Effector memory CD8-positive, alpha-beta T cell (primary cell): ENCODE results near the gene ANO9.

ENCODE experiments used
- ATAC-seq: fragments of 150-1000 bp; cut with Tn5 transposase; replicated peaks from 2 replicates; pipeline ENCODE4 v1.10.0; 2021; ENCODE audit warnings: mild to moderate bottlenecking, moderate library complexity
- DNase-seq, 3 experiments: peaks; one replicate each; pipeline ENCODE4 v3.0.0; 2021
- H3K27ac Mint-ChIP-seq, 2 donors: one replicate each; pipeline ENCODE4 v1.8.0; 2022; ENCODE audit warnings: mild to moderate bottlenecking in 2 of 2, mixed read lengths in 2 of 2, moderate library complexity in 2 of 2
- H3K27me3 Mint-ChIP-seq, 2 donors: one replicate each; pipeline ENCODE4 v1.8.0; 2022; ENCODE audit warnings: mixed read lengths in 2 of 2
- H3K36me3 Mint-ChIP-seq: one replicate; pipeline ENCODE4 v1.8.0; 2022; ENCODE audit warnings: mild to moderate bottlenecking, moderate library complexity, mixed read lengths; ENCODE audit not compliant: insufficient read depth
- H3K4me1 Mint-ChIP-seq, 2 donors: one replicate each; pipeline ENCODE4 v1.8.0; 2022; ENCODE audit warnings: low read depth in 2 of 2, mixed read lengths in 2 of 2
- H3K4me3 Mint-ChIP-seq, 2 donors: one replicate each; pipeline ENCODE4 v1.8.0; 2022; ENCODE audit warnings: mild to moderate bottlenecking in 2 of 2, mixed read lengths in 2 of 2, moderate library complexity in 2 of 2
- H3K9me3 Mint-ChIP-seq, 2 donors: one replicate each; pipeline ENCODE4 v1.8.0; 2022; ENCODE audit warnings: mixed read lengths in 2 of 2

Gene ANO9

GRCh38 chr11:377174-377865, 64.5 kb downstream of the ANO9 start:
- Mint-ChIP-seq H3K9me3 (no peaks in the 10 kb centered on the region), H3K4me1 (peaks cover 8 to 9% of the 10 kb centered on the region in 2 donors), H3K4me3 (no peak overlapping the region), H3K36me3 (no peaks in the 10 kb centered on the region), H3K27me3 (peaks cover 13 to 21% of the 10 kb centered on the region in 2 donors), H3K27ac (no peak overlapping the region)
- DNase-seq (no peak), ATAC-seq (no peak)

GRCh38 chr11:376531-377173, 65.2 kb downstream of the ANO9 start:
- no peaks in the 10 kb centered on the region for H3K36me3 Mint-ChIP-seq
- DNase-seq (no peak), ATAC-seq (no peak)
- no peak overlapping the region for H3K4me3 Mint-ChIP-seq
- no peak overlapping the region for H3K27ac Mint-ChIP-seq
- peaks cover 13 to 21% of the 10 kb centered on the region in 2 donors for H3K27me3 Mint-ChIP-seq
- peaks cover 6 to 8% of the 10 kb centered on the region in 2 donors for H3K4me1 Mint-ChIP-seq
- H3K9me3 Mint-ChIP-seq: no peaks in the 10 kb centered on the region

- Mint-ChIP-seq H3K4me3 (no peak overlapping the region), H3K4me1 (peaks cover 10 to 11% of the 10 kb centered on the region in 2 donors), H3K27me3 (peaks cover 16 to 34% of the 10 kb centered on the region in 2 donors), H3K9me3 (no peaks in the 10 kb centered on the region), H3K27ac (peak overlapping the region in 1 of 2 donors; percentile 28), H3K36me3 (no peaks in the 10 kb centered on the region)
- DNase-seq (no peak), ATAC-seq (no peak)
Observed at GRCh38 chr11:375065-376025, 66.5 kb downstream of the ANO9 start.

- no peak overlapping the region for H3K4me3 Mint-ChIP-seq
- DNase-seq (no peak), ATAC-seq (no peak)
- H3K27me3 Mint-ChIP-seq: peaks cover 19 to 37% of the 10 kb centered on the region in 2 donors
- H3K4me1 Mint-ChIP-seq: peaks cover 10 to 11% of the 10 kb centered on the region in 2 donors
- peak overlapping the region; percentile 94 to 95 for H3K27ac Mint-ChIP-seq
- H3K36me3 Mint-ChIP-seq: no peaks in the 10 kb centered on the region
- no peaks in the 10 kb centered on the region for H3K9me3 Mint-ChIP-seq
Observed at GRCh38 chr11:373716-374551, 67.9 kb downstream of the ANO9 start.

- DNase-seq: no peak
- Mint-ChIP-seq H3K4me3 (no peak overlapping the region), H3K36me3 (no peaks in the 10 kb centered on the region), H3K27ac (no peak overlapping the region), H3K4me1 (peaks cover 12 to 16% of the 10 kb centered on the region in 2 donors), H3K27me3 (peaks cover 18 to 37% of the 10 kb centered on the region in 2 donors), H3K9me3 (no peaks in the 10 kb centered on the region)
- ATAC-seq: no peak
Observed at GRCh38 chr11:372809-373715, 68.7 kb downstream of the ANO9 start.

- DNase-seq (no peak), ATAC-seq (no peak)
- Mint-ChIP-seq H3K27ac (peak overlapping the region in 1 of 2 donors; percentile 46), H3K27me3 (peaks cover 24 to 47% of the 10 kb centered on the region in 2 donors), H3K36me3 (no peaks in the 10 kb centered on the region), H3K4me3 (no peak overlapping the region), H3K9me3 (no peaks in the 10 kb centered on the region), H3K4me1 (peaks cover 15 to 22% of the 10 kb centered on the region in 2 donors)
Observed at GRCh38 chr11:371716-372590, 69.9 kb downstream of the ANO9 start.

GRCh38 chr11:371051-371450, 70.8 kb downstream of the ANO9 start:
- H3K4me3 Mint-ChIP-seq: peak overlapping the region; percentile 43 to 52

GRCh38 chr11:370070-370941, 71.5 kb downstream of the ANO9 start:
- Mint-ChIP-seq H3K4me3 (peak overlapping the region; percentile 43 to 52), H3K9me3 (no peaks in the 10 kb centered on the region), H3K27me3 (peaks cover 24 to 60% of the 10 kb centered on the region in 2 donors), H3K36me3 (no peaks in the 10 kb centered on the region), H3K4me1 (peaks cover 15 to 22% of the 10 kb centered on the region in 2 donors), H3K27ac (no peak overlapping the region)
- no peak for DNase-seq
- ATAC-seq: no peak

More at GRCh38 chr11:371051-371450, 70.8 kb downstream of the ANO9 start:
- Mint-ChIP-seq H3K27me3 (peaks cover 24 to 56% of the 10 kb centered on the region in 2 donors), H3K9me3 (no peaks in the 10 kb centered on the region), H3K27ac (peak overlapping the region in 1 of 2 donors; percentile 46), H3K36me3 (no peaks in the 10 kb centered on the region), H3K4me1 (peaks cover 15 to 22% of the 10 kb centered on the region in 2 donors)
- DNase-seq: no peak
- ATAC-seq: no peak

- DNase-seq: no peak
- ATAC-seq: peak; percentile 66
- H3K27me3 Mint-ChIP-seq: peaks cover 24 to 64% of the 10 kb centered on the region in 2 donors
- H3K9me3 Mint-ChIP-seq: no peaks in the 10 kb centered on the region
- H3K4me3 Mint-ChIP-seq: peak within 1 kb of the TSS; percentile 78 to 79
- peaks cover 18 to 24% of the 10 kb centered on the region in 2 donors for H3K4me1 Mint-ChIP-seq
- no peak within 1 kb of the TSS for H3K27ac Mint-ChIP-seq
- H3K36me3 Mint-ChIP-seq: no peaks in the 10 kb centered on the region
Observed at GRCh38 chr11:369336-370018, 72.3 kb downstream of the ANO9 start, which contains the start of gene B4GALNT4. Gene B4GALNT4 (plus strand): TSS chr11:369499. CDS start chr11:369804, 305 bp downstream.
